Peyer's patch (tissue), 4 donors: ENCODE measurements around the gene BCR.

Source experiments
- CTCF ChIP-seq, 6 experiments: fragments of 450-650 bp in 4 of 6; fragments of 200-600 bp in 2 of 6; sonication (generic) in 1 of 6; IDR thresholded peaks; one replicate each; pipeline ENCODE4 v1.5.1; 2017 to 2019; ENCODE audit warnings: antibody characterized with exemption in 6 of 6, mild to moderate bottlenecking in 3 of 6, moderate library complexity in 1 of 6
- POLR2A ChIP-seq, 2 donors: fragments of 450-650 bp; IDR thresholded peaks; one replicate each; pipeline ENCODE4 v1.5.1; 2017; ENCODE audit warnings: antibody characterized with exemption in 2 of 2, mild to moderate bottlenecking in 2 of 2, moderate library complexity in 2 of 2

- no peak for TF ChIP-seq POLR2A (IDR thresholded peaks at IDR 0.05)
- TF ChIP-seq CTCF (IDR thresholded peaks at IDR 0.05), result no peak
Observed at GRCh38 chr22:23177197-23177596, 3.1 kb upstream of the BCR start.
